GM21515 (cell line): Measurements from ENCODE around the gene TAC4.

Experiments
- ATAC-seq: cut with Tn5 transposase; IDR thresholded peaks from one replicate; pipeline ENCODE4 v1.9.1; 2021; ENCODE audit not compliant: unreplicated experiment

Gene TAC4, protein sequence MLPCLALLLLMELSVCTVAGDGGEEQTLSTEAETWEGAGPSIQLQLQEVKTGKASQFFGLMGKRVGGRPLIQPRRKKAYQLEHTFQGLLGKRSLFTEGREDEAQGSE

DNA sequence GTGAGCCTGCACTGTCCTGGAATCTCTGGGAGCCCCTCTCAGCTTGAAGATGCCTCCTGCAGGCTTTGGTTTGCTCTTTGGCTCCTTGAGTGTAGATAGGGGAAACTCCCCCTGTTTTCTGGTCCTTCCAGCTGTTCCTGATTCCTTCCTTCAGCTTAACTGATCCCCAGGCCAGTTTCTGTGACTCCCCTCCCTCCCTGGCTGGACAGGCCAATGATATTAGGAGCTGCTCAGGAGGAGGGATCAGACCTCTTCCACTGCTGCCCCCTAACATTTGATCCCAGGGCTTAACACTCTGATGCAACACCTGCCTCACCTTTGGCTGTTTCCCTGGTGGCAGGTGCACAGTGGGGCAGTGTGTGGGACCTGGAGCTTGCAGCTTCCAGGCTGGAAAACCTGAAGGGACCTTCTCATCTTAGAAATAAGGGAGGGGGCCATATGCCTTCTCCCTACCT lies at the start of gene TAC4:
Gene TAC4, minus strand, starts transcription at position 51 of the 455 bp plus-strand sequence. CDS start 52 bp downstream, outside the sequence.
- ATAC-seq, result no peak

DNA sequence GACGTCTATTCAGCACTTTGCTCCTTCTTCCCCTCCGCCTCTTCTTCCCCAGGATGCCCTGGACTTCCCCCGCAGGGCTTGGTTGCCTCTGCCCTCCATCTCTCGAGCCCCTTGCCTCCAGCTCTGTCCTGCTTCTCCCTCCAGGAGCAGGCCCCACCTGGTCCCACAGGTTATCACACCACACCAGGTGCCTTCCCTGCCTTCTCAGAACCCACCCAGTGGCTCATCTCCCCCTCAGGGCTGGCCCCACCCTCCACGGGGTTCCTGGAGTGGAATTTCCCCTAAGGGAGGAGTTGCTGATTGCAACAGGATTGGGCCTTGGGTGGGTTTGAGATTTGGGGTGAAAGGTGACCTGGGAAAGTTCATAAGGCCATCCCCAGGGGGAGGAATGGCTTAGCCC lies 49.0 kb upstream of the TAC4 start:
- no peak for ATAC-seq

GRCh38 chr17:49896222-49896621 lies 48.4 kb upstream of the TAC4 start:
- no peak for ATAC-seq

DNA sequence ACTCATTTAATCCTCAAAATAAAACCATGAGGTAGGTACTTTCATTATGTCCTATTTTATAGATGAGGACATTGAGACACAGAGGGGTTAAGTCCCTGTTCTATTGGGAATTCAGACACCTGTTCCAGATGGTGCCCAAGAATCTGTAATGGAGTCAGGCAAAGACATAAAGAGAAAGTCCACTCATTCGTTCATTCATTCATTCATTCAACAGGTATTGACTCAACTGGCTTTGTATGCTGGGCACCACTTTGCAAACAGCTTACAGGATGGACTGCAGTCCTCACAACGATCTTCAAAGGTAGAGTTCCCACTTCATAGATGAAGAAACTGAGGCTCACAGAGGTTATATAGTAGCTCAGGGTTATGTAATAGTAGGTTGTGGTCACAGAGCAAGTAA lies 47.9 kb upstream of the TAC4 start:
- no peak for ATAC-seq

- ATAC-seq, result no peak
Observed at GRCh38 chr17:49894761-49895160, 46.9 kb upstream of the TAC4 start.

- no peak for ATAC-seq
Observed at GRCh38 chr17:49891694-49892389, 44.0 kb upstream of the TAC4 start.

DNA sequence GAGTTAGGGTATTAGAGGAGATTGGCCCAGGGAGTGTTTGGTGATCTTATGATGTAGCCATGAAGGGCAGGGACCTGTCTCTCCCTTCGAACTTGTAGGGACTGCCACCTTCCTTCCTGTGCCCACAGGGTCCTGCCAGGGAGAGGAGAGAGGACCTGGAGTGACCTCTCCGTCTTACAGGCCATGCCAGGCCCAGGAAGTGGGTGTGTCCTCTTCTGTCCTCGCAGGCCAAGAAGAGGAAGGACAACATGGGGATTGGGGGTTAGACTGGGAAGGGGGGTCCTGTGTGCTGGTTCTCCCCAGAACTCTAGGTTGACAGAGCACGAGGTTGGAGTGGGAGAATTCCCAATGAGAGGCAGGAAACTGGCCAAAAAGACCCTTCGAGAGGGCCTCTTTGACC lies 43.4 kb upstream of the TAC4 start:
- ATAC-seq, result no peak

GRCh38 chr17:49890852-49891251 lies 43.0 kb upstream of the TAC4 start:
- ATAC-seq, result no peak

- no peak for ATAC-seq
Observed at GRCh38 chr17:49890077-49890821, 42.4 kb upstream of the TAC4 start.

GRCh38 chr17:49889500-49889899 lies 41.6 kb upstream of the TAC4 start:
- ATAC-seq, result no peak

DNA sequence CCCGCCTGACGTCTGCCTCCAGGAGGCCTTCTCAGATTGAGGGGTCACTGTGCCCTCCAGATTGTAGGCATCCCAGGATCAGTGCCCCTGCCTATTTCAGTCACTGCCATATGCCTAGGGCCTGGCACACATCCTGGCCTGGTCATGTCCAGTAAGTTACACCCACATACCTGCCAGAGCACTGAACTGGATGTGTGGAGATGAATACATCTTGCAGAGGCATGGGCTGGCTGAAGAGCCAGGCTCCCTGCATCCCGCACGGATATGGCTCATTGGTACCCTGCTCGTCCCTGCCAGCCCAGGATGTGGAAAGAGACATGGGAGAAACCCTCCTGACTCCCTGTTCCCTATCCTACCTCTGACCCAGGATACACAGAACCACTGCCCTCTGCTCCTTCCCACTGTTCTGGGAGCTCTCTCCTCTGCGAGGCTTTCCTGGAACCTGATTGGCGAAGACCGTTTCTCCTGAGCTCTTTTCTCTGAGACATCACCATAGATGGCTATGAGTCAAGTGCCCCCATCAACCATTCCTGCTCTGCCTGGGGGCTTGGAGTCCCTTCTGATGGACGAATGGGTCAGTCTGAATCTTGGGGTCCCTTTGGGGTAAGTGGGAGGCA lies 40.0 kb upstream of the TAC4 start:
- ATAC-seq, result no peak

GRCh38 chr17:49887086-49887743 lies 39.3 kb upstream of the TAC4 start:
- no peak for ATAC-seq

GRCh38 chr17:49886036-49886435 lies 38.2 kb upstream of the TAC4 start:
- ATAC-seq, result no peak

GRCh38 chr17:49882434-49882833 lies 34.6 kb upstream of the TAC4 start:
- ATAC-seq, result no peak

GRCh38 chr17:49881054-49881402 lies 33.2 kb upstream of the TAC4 start:
- no peak for ATAC-seq

DNA sequence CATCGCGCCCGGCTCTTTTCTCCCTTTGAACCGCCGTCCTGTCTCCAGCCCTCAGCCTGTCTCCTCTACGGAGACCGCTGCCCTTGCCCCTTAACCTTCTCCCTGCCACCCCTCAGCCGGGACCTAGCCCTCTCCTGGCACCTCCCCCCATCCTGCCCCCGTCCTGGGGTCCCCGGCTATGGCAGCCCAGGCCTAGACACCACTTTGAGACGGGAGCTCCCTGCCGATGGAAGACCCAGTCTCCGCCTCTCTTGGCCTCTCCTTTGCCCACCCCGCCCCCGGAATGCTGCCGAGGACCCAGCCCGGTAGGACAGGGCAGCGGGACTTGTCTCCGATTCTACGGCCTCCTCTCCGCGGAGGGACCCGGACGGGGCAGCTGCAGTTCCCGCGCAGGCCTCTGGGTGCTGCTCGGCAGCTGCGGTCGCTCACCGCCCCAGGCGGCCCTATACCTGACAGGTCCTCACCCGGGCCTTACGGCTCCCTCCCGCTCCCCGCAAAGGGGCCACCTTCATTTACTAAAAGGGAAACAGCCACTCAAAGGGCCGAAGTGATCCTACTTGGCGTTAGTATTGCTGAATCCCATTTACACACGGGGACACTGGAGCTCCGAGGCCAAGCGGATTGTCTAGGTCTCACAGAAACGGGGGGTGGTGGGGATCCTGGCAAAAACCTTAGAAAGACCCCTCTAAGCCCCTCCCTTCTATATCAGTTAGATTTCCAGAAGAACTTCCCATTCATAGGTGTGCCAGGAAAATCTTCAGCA lies 32.6 kb upstream of the TAC4 start:
- ATAC-seq, result peak; percentile 58

GRCh38 chr17:49878931-49879904 lies 31.3 kb upstream of the TAC4 start:
- no peak for ATAC-seq

DNA sequence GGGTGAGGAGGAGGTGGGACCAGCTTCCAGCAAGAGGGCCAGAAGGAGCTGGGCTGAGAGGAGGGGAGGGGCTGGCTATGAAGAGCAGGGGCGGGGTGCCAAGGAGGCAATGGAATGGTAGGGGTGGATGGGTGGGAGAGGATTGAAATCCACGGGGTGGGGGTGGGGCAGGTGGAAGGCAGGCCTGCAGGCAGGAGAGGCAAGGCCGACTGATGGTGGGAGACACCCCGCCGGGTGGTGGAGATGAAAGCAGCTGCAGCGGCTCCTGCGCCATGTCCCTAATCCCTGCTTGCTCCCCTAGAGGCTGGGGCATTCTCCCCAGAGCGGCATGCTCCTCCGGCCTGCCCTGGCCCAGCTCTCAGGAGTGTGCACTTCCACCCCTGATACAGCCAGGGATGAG lies 27.8 kb upstream of the TAC4 start:
- ATAC-seq, result no peak

GRCh38 chr17:49874911-49875310 lies 27.0 kb upstream of the TAC4 start:
- ATAC-seq, result no peak
